Germinal center (tissue), 1 donor: Measurements from ENCODE around the gene RIPOR2.

Experiments
- DNase-seq: peaks from one replicate; pipeline ENCODE4 v3.0.0; 2012; ENCODE audit warnings: mixed read lengths, low spot score

The RIPOR2 gene

GRCh38 chr6:24847402-24847801 lies 88.4 kb downstream of the RIPOR2 start:
- no peak for DNase-seq

GRCh38 chr6:24845578-24845977 lies 90.2 kb downstream of the RIPOR2 start:
- DNase-seq: no peak

GRCh38 chr6:24844903-24845302 lies 90.9 kb downstream of the RIPOR2 start:
- no peak for DNase-seq

- no peak for DNase-seq
These were observed 91.7 kb downstream of the RIPOR2 start for GRCh38 chr6:24844061-24844460.

GRCh38 chr6:24840187-24840586 lies 95.6 kb downstream of the RIPOR2 start:
- DNase-seq: no peak

- DNase-seq: no peak
These were observed 96.8 kb downstream of the RIPOR2 start for GRCh38 chr6:24838994-24839393.

- no peak for DNase-seq
These were observed 97.7 kb downstream of the RIPOR2 start for GRCh38 chr6:24838081-24838480.

- no peak for DNase-seq
These were observed 99.7 kb downstream of the RIPOR2 start for GRCh38 chr6:24836109-24836508.

- no peak for DNase-seq
These were observed 101.9 kb downstream of the RIPOR2 start for GRCh38 chr6:24833711-24834386.

GRCh38 chr6:24832794-24833193 lies 103.0 kb downstream of the RIPOR2 start:
- DNase-seq: no peak

- DNase-seq: no peak
These were observed 103.7 kb downstream of the RIPOR2 start for GRCh38 chr6:24831771-24832716.

GRCh38 chr6:24829657-24830056 lies 106.1 kb downstream of the RIPOR2 start:
- DNase-seq: no peak

- no peak for DNase-seq
These were observed 107.8 kb downstream of the RIPOR2 start for GRCh38 chr6:24827970-24828369.

GRCh38 chr6:24827162-24827561 lies 108.6 kb downstream of the RIPOR2 start:
- DNase-seq: no peak

GRCh38 chr6:24825130-24825630 lies 110.6 kb downstream of the RIPOR2 start:
- no peak for DNase-seq

- DNase-seq: no peak
These were observed 111.4 kb downstream of the RIPOR2 start for GRCh38 chr6:24824142-24824938.

GRCh38 chr6:24823185-24823584 lies 112.6 kb downstream of the RIPOR2 start:
- DNase-seq: no peak

GRCh38 chr6:24822696-24823095 lies 113.1 kb downstream of the RIPOR2 start:
- no peak for DNase-seq

- no peak for DNase-seq
These were observed 113.8 kb downstream of the RIPOR2 start for GRCh38 chr6:24821860-24822444.

GRCh38 chr6:24818346-24818745 lies 117.4 kb downstream of the RIPOR2 start:
- no peak for DNase-seq

- no peak for DNase-seq
These were observed 126.0 kb downstream of the RIPOR2 start for GRCh38 chr6:24809728-24810127.

GRCh38 chr6:24807584-24807983 lies 128.2 kb downstream of the RIPOR2 start:
- DNase-seq: no peak
